Measurements from ENCODE around the gene CSN1S1. TPM values are rescaled to one million over a fixed set of nuclear protein-coding genes. Genes with fewer than 3 reads are reported as not detected.
"Not testable (repeated sequence)": the region's sequence is repeated elsewhere in the genome, so short reads cannot be mapped to it uniquely, and the experiment has no call there.

The CSN1S1 gene
- total RNA-seq, 1 experiment from 2014 or later: not detected

DNA sequence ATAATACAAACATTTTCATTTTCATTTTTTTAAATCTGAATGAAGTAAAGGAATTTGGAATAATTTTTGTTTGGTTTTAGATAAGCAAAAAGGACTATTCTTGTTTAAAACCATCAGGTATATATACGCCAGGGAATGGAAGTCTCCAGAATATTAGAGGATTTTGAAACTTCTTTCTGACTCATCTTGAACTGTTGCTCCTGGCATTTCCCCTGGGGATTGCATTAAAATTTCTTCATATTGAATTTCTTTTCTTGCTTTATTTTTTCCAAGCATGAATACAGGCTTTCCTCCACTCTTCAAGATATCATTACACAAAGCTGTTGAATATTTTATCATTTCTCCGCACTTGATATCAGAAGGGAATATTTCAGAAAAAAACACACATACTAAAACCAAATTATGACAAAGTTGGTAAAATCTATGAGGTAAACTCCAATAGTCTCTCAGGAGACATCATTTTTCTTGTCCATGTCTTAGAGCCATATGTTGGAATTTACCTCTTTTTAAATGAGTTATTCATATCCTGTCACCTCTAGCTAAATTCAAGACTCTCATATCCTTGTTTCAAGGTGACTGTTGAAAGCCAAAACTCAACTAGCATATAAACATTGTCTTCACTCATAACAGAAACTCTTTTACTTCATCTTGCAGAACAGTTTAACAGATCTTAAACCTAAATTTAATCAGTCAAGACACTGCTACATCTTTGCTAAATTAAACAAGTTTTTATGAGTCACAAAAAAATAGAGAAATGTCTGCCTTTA, 20.7 kb upstream of the CSN1S1 start:
- POLR2A ChIA-PET: no interaction called here

DNA sequence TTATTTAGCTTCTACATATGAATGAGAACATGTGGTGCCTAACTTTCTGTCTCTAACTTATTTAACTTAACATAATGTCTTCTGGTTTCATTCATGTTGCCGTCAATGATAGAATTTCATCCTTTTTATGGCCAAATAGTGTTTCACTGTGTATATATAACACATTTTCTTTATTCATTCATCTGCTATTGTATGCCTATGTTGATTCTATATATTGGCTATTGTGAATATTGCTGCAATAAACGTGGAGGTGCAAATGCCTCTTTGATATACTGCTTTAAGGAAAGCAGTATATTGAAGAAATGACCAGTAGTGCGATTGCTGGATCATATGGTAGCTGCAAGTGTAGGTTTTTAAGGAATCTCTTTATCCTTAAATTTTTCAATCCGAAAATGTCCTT, 10.0 kb upstream of the CSN1S1 start:
- H3K4me3 ChIP-seq (ENCODE audit: low read depth, low read length): no peak overlapping the region
- no peaks in the 10 kb centered on the region for H3K27me3 ChIP-seq (replicated peaks; ENCODE audit: control insufficient read depth, insufficient read depth, low read length)
- Mint-ChIP-seq H3K9me3 (ENCODE audit: unreplicated experiment) (no peaks in the 10 kb centered on the region), H3K4me1 (ENCODE audit: low read depth, unreplicated experiment) (no peaks in the 10 kb centered on the region), H3K36me3 (ENCODE audit: insufficient read depth, unreplicated experiment) (no peaks in the 10 kb centered on the region), H3K27me3 (ENCODE audit: insufficient read depth, unreplicated experiment) (no peaks in the 10 kb centered on the region), H3K27ac (ENCODE audit: unreplicated experiment) (no peak overlapping the region), H3K4me3 (ENCODE audit: unreplicated experiment) (no peak overlapping the region)
- BruUV-seq (replicated peaks): no TSS peak
- POLR2A ChIA-PET: no interaction called here
- DNase-seq: no peak
- CTCF ChIA-PET: no interaction called here
- H3K4me1 ChIP-seq: no peaks in the 10 kb centered on the region
- H3K9me3 ChIP-seq: no peaks in the 10 kb centered on the region
- no peaks in the 10 kb centered on the region for H3K36me3 ChIP-seq (ENCODE audit: control insufficient read depth, insufficient read depth, low read length)
- intact Hi-C loops (cut with micrococcal nuclease; ENCODE audit: unreplicated experiment): no loop called here
- TF ChIP-seq, protein P1, sequence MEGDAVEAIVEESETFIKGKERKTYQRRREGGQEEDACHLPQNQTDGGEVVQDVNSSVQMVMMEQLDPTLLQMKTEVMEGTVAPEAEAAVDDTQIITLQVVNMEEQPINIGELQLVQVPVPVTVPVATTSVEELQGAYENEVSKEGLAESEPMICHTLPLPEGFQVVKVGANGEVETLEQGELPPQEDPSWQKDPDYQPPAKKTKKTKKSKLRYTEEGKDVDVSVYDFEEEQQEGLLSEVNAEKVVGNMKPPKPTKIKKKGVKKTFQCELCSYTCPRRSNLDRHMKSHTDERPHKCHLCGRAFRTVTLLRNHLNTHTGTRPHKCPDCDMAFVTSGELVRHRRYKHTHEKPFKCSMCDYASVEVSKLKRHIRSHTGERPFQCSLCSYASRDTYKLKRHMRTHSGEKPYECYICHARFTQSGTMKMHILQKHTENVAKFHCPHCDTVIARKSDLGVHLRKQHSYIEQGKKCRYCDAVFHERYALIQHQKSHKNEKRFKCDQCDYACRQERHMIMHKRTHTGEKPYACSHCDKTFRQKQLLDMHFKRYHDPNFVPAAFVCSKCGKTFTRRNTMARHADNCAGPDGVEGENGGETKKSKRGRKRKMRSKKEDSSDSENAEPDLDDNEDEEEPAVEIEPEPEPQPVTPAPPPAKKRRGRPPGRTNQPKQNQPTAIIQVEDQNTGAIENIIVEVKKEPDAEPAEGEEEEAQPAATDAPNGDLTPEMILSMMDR (IDR thresholded peaks at IDR 0.05; ENCODE audit: insufficient read depth in 1 of 2, low read depth in 1 of 2, low read length in 1 of 2, severe bottlenecking in 1 of 2, unreplicated experiment in 1 of 2): no peak

More for the DNA sequence above, 20.7 kb upstream of the CSN1S1 start:
- no TSS peak for BruUV-seq (replicated peaks)
- Mint-ChIP-seq H3K36me3 (ENCODE audit: insufficient read depth, unreplicated experiment) (no peaks in the 10 kb centered on the region), H3K27me3 (ENCODE audit: insufficient read depth, unreplicated experiment) (no peaks in the 10 kb centered on the region), H3K4me1 (ENCODE audit: low read depth, unreplicated experiment) (no peaks in the 10 kb centered on the region), H3K27ac (ENCODE audit: unreplicated experiment) (no peak overlapping the region), H3K9me3 (ENCODE audit: unreplicated experiment) (no peaks in the 10 kb centered on the region), H3K4me3 (ENCODE audit: unreplicated experiment) (no peak overlapping the region)
- CTCF ChIA-PET: no interaction called here
- H3K9me3 ChIP-seq: 0 out of 2 replicates have a peak, but pooled peaks cover under 1% of the 10 kb centered on the region
- H3K4me1 ChIP-seq: no peaks in the 10 kb centered on the region
- TF ChIP-seq, protein P1 (IDR thresholded peaks at IDR 0.05; ENCODE audit: insufficient read depth in 1 of 2, low read depth in 1 of 2, low read length in 1 of 2, severe bottlenecking in 1 of 2, unreplicated experiment in 1 of 2): no peak
- no peak overlapping the region for H3K4me3 ChIP-seq (ENCODE audit: low read depth, low read length)
- H3K36me3 ChIP-seq (ENCODE audit: control insufficient read depth, insufficient read depth, low read length): no peaks in the 10 kb centered on the region
- DNase-seq: no peak
- no peaks in the 10 kb centered on the region for H3K27me3 ChIP-seq (replicated peaks; ENCODE audit: control insufficient read depth, insufficient read depth, low read length)
- intact Hi-C loops (cut with micrococcal nuclease; ENCODE audit: unreplicated experiment): no loop called here

- H3K36me3 Mint-ChIP-seq (ENCODE audit: insufficient read depth, unreplicated experiment); H3K27me3 Mint-ChIP-seq (ENCODE audit: insufficient read depth, unreplicated experiment); CTCF ChIA-PET; H3K4me3 ChIP-seq (ENCODE audit: low read depth, low read length); H3K4me3 Mint-ChIP-seq (ENCODE audit: unreplicated experiment); POLR2A ChIA-PET; H3K4me1 Mint-ChIP-seq (ENCODE audit: low read depth, unreplicated experiment); H3K4me1 ChIP-seq; BruUV-seq (replicated peaks); H3K27ac Mint-ChIP-seq (ENCODE audit: unreplicated experiment); H3K9me3 Mint-ChIP-seq (ENCODE audit: unreplicated experiment); H3K27me3 ChIP-seq (replicated peaks; ENCODE audit: control insufficient read depth, insufficient read depth, low read length); H3K9me3 ChIP-seq; H3K36me3 ChIP-seq (ENCODE audit: control insufficient read depth, insufficient read depth, low read length); intact Hi-C loops (cut with micrococcal nuclease; ENCODE audit: unreplicated experiment); DNase-seq: not testable (repeated sequence)
Measured at GRCh38 chr4:69923782-69924410, 7.0 kb upstream of the CSN1S1 start.
